BE2C (cell line): Measurements from ENCODE around the gene SAMD3.
"Not testable (repeated sequence)": the region's sequence is repeated elsewhere in the genome, so short reads cannot be mapped to it uniquely, and the experiment has no call there.

Experiments used
- DNase-seq: peaks from one replicate; pipeline ENCODE4 v3.0.0-alpha.2; 2020
- H3K27me3 ChIP-seq: fragments of 250-450 bp; sonication (Bioruptor Pico); 2 replicates; pipeline ENCODE4 v1.5.1; 2020; ENCODE audit warnings: mild to moderate bottlenecking
- H3K36me3 ChIP-seq: fragments of 250-450 bp; sonication (Bioruptor Pico); 2 replicates; pipeline ENCODE4 v1.5.1; 2020; ENCODE audit warnings: mild to moderate bottlenecking
- H3K4me1 ChIP-seq: fragments of 250-450 bp; sonication (Bioruptor Pico); 2 replicates; pipeline ENCODE4 v1.5.1; 2020
- H3K4me3 ChIP-seq: 2 replicates; pipeline ENCODE4 v1.5.1; 2011; ENCODE audit warnings: low read depth, low read length
- H3K9me3 ChIP-seq: fragments of 250-450 bp; sonication (Bioruptor Pico); 2 replicates; pipeline ENCODE4 v1.5.1; 2020
- TF ChIP-seq, protein P1 (sequence below): IDR thresholded peaks from 2 replicates; pipeline ENCODE4 v1.5.1; 2012; ENCODE audit warnings: mild to moderate bottlenecking, low read depth, low read length

Gene SAMD3

GRCh38 chr6:130156908-130157307 lies 65.8 kb downstream of the SAMD3 start:
- TF ChIP-seq, protein P1, sequence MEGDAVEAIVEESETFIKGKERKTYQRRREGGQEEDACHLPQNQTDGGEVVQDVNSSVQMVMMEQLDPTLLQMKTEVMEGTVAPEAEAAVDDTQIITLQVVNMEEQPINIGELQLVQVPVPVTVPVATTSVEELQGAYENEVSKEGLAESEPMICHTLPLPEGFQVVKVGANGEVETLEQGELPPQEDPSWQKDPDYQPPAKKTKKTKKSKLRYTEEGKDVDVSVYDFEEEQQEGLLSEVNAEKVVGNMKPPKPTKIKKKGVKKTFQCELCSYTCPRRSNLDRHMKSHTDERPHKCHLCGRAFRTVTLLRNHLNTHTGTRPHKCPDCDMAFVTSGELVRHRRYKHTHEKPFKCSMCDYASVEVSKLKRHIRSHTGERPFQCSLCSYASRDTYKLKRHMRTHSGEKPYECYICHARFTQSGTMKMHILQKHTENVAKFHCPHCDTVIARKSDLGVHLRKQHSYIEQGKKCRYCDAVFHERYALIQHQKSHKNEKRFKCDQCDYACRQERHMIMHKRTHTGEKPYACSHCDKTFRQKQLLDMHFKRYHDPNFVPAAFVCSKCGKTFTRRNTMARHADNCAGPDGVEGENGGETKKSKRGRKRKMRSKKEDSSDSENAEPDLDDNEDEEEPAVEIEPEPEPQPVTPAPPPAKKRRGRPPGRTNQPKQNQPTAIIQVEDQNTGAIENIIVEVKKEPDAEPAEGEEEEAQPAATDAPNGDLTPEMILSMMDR: no peak
- Histone ChIP-seq H3K9me3 (no peaks in the 10 kb centered on the region), H3K27me3 (no peaks in the 10 kb centered on the region), H3K4me1 (no peaks in the 10 kb centered on the region), H3K4me3 (no peak overlapping the region), H3K36me3 (no peaks in the 10 kb centered on the region)
- DNase-seq: no peak

GRCh38 chr6:130152908-130153510 lies 69.7 kb downstream of the SAMD3 start:
- Histone ChIP-seq H3K9me3 (no peaks in the 10 kb centered on the region), H3K4me1 (no peaks in the 10 kb centered on the region), H3K4me3 (no peak overlapping the region), H3K27me3 (no peaks in the 10 kb centered on the region), H3K36me3 (no peaks in the 10 kb centered on the region)
- DNase-seq: no peak
- TF ChIP-seq, protein P1: no peak

- DNase-seq: no peak
- no peaks in the 10 kb centered on the region for H3K4me1 ChIP-seq
- TF ChIP-seq, protein P1: no peak
- H3K9me3 ChIP-seq: no peaks in the 10 kb centered on the region
- H3K36me3 ChIP-seq: no peaks in the 10 kb centered on the region
- no peak overlapping the region for H3K4me3 ChIP-seq
- H3K27me3 ChIP-seq: no peaks in the 10 kb centered on the region
Observed at GRCh38 chr6:130150906-130151305, 71.8 kb downstream of the SAMD3 start.

GRCh38 chr6:130149016-130149415 lies 73.7 kb downstream of the SAMD3 start:
- not testable (repeated sequence) for H3K4me1 ChIP-seq, H3K9me3 ChIP-seq, DNase-seq, H3K27me3 ChIP-seq, H3K4me3 ChIP-seq, H3K36me3 ChIP-seq

- TF ChIP-seq, protein P1: peak; percentile 38
- Histone ChIP-seq H3K36me3 (no peaks in the 10 kb centered on the region), H3K9me3 (no peaks in the 10 kb centered on the region), H3K4me3 (no peak overlapping the region), H3K4me1 (no peaks in the 10 kb centered on the region), H3K27me3 (no peaks in the 10 kb centered on the region)
- peak; percentile 8 for DNase-seq
Observed at GRCh38 chr6:130148181-130148580, 74.6 kb downstream of the SAMD3 start.

DNA sequence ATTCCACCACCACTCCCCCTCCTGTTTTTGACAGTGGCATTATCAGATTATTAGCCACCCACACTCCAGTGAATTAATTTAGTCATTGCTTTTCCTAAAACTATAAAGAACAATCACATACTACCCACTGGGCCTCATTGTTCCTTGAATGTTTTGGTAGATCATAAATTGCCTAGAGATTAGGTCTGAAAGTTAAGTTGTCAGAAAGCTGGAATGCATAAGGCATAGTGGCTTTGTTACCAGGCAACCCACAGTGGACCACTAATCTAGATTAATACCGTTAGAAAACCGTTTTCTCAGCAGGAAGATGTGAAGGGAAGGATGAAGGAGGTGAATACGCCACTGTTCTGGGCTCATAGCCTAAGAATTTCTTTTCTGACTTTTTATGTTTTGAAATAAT lies 75.6 kb downstream of the SAMD3 start:
- no peak overlapping the region for H3K4me3 ChIP-seq
- no peaks in the 10 kb centered on the region for H3K9me3 ChIP-seq
- no peaks in the 10 kb centered on the region for H3K4me1 ChIP-seq
- TF ChIP-seq, protein P1: no peak
- no peaks in the 10 kb centered on the region for H3K27me3 ChIP-seq
- H3K36me3 ChIP-seq: no peaks in the 10 kb centered on the region
- no peak for DNase-seq

GRCh38 chr6:130143709-130144108 lies 79.0 kb downstream of the SAMD3 start:
- DNase-seq: no peak
- TF ChIP-seq, protein P1: no peak
- Histone ChIP-seq H3K27me3 (no peaks in the 10 kb centered on the region), H3K36me3 (no peaks in the 10 kb centered on the region), H3K9me3 (no peaks in the 10 kb centered on the region), H3K4me1 (no peaks in the 10 kb centered on the region), H3K4me3 (no peak overlapping the region)
